Stomach (tissue), 4 donors: ENCODE results near the gene SYCE1L.

ENCODE experiments used
- CTCF ChIP-seq, 7 experiments: fragments of 450-650 bp in 4 of 7; fragments of 200-600 bp in 3 of 7; sonication (generic) in 3 of 7; IDR thresholded peaks; one replicate each; pipeline ENCODE4 v1.5.1; 2016 to 2019; ENCODE audit warnings: antibody characterized with exemption in 7 of 7, control low read depth in 2 of 7, mild to moderate bottlenecking in 1 of 7
- POLR2AphosphoS5 ChIP-seq, 3 donors: sonication (generic); formaldehyde crosslinking; IDR thresholded peaks; one replicate each; pipeline ENCODE4 v1.6.1; 2016; ENCODE audit warnings: antibody characterized with exemption in 3 of 3

DNA sequence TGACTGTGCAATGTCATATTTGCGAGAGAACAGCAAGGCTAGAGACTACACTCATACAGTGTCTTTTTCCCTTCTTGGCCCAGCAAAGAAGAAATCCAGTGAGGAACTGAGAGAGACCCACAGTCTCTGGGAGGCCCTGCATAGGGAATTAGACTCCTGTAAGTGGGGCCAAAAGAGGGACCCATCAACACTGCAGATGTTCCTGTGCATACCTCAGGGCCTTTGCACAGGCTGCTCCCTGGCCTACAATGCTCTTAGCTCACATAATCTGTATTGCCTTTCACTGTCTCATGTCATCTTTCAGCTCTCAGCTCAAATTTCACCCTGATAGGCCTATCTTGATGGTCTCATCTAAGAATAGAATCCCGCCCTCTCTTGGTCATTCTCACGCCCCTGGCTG is 9.2 kb downstream of the SYCE1L start:
- no peak for TF ChIP-seq POLR2AphosphoS5 (IDR thresholded peaks at IDR 0.05)
- no peak for TF ChIP-seq CTCF (IDR thresholded peaks at IDR 0.05)
